GM13976 (cell line): Measurements from ENCODE around the gene KLK8.

Experiments
- DNase-seq: peaks from one replicate; pipeline ENCODE4 v3.0.0; 2012; ENCODE audit warnings: low spot score
- CTCF ChIP-seq: IDR thresholded peaks from 2 replicates; pipeline ENCODE4 v1.5.1; 2012; ENCODE audit warnings: borderline replicate concordance, mild to moderate bottlenecking; ENCODE audit not compliant: insufficient read depth; ENCODE audit errors: extremely low read depth, missing control alignments, control extremely low read depth
- in situ Hi-C: fragments of 300-500 bp; cut with MboI; formaldehyde crosslinking; loops from one replicate; pipeline ENCODE4 v1.12.0; 2022; ENCODE audit warnings: low sequenced_read_pairs, mixed read lengths, inconsistent platforms; ENCODE audit not compliant: unreplicated experiment

The KLK8 gene

GRCh38 chr19:51031880-51032225, 30.4 kb upstream of the KLK8 start:
- in situ Hi-C loops, result no loop called here
- TF ChIP-seq CTCF, result no peak
- no peak for DNase-seq

GRCh38 chr19:51031220-51031879, 29.9 kb upstream of the KLK8 start:
- in situ Hi-C loops, result no loop called here
- TF ChIP-seq CTCF, result no peak
- no peak for DNase-seq

- TF ChIP-seq CTCF, result no peak
- DNase-seq, result no peak
- in situ Hi-C loops, result no loop called here
These were observed 29.2 kb upstream of the KLK8 start for GRCh38 chr19:51030631-51031030.

- in situ Hi-C loops, result no loop called here
These were observed 28.3 kb upstream of the KLK8 start for GRCh38 chr19:51029718-51030117.

GRCh38 chr19:51027873-51028272, 26.5 kb upstream of the KLK8 start:
- DNase-seq, result no peak
- in situ Hi-C loops, result no loop called here
- TF ChIP-seq CTCF, result no peak

More at GRCh38 chr19:51029718-51030117, 28.3 kb upstream of the KLK8 start:
- TF ChIP-seq CTCF, result no peak
- no peak for DNase-seq

- peak; percentile 18 for DNase-seq
- TF ChIP-seq CTCF, result no peak
- in situ Hi-C loops, result no loop called here
These were observed 25.9 kb upstream of the KLK8 start for GRCh38 chr19:51027126-51027806.
